ENCODE measurements around the gene CLECL1.
"Not testable (repeated sequence)": the region's sequence is repeated elsewhere in the genome, so short reads cannot be mapped to it uniquely, and the experiment has no call there.

Gene CLECL1

DNA sequence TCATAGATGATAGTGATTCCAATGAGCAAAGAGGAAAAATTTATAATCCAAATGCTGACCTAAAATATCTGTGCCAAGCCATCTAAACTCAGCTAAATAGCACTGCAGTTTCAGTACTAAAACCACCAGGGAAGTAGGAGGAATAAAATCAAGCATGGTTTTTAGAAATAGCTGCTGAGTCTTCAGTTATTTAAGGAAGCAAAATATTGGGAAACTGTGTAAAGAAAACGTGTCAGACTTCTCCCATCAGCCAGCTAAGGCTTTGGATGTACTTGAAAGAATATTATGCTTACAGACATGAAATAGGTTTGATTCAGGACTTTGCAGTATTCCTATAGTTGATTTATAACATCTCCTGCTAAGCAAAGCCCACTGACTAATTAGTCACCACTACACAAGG is 38.7 kb downstream of the CLECL1 start:
- no peak for DNase-seq

DNA sequence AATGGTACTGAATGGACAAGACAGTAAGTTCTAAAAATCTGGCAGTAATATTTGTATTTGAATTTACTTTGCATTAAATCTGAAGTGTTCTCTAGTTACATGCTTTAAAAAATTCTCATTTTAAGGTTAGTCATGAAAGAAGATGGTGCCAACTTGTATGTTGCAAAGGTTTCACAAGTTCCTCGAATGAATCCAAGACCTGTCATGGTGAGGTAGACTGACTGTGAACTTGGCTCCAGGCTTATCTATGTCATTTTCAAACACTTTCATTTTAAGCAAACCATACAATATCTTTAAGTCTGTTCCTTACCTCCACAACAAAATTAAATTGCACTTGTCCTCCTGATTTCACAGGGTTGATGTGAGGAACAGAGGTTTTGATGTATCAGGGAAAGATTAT is 40.0 kb downstream of the CLECL1 start:
- no peak for DNase-seq

DNA sequence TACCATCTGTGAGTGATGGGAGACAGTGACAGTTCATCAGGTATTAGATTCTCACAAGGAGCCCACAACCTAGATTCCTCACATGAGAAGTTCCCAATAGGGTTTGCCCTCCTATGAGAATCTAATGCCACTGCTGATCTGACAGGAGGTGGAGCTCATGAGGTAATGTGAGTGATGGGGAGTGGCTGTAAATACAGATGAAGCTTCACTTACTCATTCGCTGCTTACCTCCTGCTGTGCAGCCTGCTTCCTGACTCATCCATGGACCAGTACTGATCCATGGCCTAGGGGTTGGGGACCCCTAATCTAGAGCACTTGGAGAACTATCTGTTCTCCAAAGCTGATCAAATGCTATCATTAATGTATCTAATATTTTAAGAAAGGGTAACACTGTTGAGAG is 45.7 kb downstream of the CLECL1 start:
- no peak for DNase-seq

DNA sequence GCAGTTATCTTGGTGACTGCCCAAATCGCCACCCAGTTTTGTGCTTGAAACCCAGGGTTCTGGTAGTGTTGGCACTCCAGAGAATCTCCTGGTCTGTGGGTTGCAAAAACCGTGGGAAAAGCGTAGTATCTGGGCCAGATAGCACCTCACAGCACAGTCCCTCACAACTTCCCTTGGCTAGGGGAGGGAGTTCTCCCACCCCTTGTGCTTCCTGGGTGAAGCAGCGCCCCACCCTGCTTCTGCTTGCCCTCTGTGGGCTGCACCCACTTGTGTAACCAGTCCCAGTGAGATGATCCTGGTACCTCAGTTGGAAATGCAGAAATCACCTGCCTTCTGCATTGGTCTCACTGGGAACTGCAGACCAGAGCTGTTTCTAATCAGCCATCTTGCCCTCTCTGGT is 47.0 kb downstream of the CLECL1 start:
- no peak for DNase-seq

DNA sequence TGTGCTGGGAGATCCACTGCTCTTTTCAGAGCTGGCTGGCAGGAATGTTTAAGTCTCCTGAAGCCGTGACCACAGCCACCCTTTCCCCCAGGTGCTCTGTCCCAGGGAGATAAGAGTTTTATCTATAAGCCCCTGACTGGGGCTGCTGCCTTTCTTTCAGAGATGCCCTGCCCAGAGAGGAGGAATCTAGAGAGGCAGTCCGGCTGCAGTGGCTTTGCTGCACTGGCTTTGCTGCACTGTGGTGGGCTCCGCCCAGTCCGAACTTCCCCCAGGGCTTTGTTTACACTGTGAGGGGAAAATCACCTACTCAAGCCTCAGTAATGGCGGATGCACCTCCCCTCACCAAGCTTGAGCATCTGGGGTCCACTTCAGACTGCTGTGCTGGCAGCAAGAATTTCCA is 47.5 kb downstream of the CLECL1 start:
- DNase-seq, result not testable (repeated sequence)

DNA sequence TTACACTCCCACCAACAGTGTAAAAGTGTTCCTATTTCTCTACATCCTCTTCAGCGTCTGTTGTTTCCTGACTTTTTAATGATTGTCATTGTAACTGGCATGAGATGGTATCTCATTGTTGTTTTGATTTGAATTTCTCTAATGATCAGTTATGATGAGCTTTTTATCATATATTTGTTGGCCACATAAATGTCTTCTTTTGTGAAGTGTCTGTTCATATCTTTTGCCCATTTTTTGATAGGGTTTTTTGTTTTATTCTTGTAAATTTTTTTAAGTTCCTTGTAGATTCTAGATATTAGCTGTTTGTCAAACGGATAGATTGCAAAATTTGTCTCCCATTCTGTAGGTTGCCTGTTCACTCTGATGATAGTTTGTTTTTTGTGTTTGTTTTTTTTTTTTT is 49.9 kb downstream of the CLECL1 start:
- DNase-seq, result not testable (repeated sequence)

DNA sequence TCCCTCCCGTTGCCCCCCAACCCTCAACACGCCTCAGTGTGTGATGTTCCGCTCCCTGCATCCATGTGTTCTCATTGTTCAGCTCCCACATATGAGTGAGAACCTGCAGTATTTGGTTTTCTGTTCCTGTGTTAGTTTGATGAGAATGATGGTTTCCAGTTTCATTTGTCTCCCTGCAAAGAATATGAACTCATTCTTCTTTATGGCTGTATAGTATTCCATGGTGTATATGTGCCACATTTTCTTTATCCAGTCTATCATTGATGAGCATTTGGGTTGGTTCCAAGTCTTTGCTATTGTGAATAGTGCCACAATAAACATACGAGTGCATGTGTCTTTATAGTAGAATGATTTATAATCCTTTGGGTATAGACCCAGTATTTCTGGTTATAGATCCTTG is 50.4 kb downstream of the CLECL1 start:
- DNase-seq, result not testable (repeated sequence)

DNA sequence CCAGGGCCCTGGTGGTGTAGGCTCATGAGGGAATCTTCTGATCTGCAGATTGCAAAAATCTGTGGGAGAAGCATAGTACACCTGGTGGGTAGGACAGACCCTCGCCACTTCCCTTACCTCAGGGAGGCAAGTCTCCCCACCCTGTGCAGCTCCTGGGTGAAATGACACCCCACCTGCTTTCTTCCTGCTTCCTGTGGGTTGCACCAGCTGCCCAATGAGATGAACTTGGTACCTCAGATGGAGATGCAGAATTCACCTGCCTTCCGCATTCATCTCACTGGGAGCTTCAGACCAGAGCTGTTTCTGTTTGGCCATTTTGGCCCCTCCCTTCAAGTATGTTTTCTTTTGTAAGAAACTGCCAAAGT is 58.7 kb downstream of the CLECL1 start:
- DNase-seq, result no peak

DNA sequence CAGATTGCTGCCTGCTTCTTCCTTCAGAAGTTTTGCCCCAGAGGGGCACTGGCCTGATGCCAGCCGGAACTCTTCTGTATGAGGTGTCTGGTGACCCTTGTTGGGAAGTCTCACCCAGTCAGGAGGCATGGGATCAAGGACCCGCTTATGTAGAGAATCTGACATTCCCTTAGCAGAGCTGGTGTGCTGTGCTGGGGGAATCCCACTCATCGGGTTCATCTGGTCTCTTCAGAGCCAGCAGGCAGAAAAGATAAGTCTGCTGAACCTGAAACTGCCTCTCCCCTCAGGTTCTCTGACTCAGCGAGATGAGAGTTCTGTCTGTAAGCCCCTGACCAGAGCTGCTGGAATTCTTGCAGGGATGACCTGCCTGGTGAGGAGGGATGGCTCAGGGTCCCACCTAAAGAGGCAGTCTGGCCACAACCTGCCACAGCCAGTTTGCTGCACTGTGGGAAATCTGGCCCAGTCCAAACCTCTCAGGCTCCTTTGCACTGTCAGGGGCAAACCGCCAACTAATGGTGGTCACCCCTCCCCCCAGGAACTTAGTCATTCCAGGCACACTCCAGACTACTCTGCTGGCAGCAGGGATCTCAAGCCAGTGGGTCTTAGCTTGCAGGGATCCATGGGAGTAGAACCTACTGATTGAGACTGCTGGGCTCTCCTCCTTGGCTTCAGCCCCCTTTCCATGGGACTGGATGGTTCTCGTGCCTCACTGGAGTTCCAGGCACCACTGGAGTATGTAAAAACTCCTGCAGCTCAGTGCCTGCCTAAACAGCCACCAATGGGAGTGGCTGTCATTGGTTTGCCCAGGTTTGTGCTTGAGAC is 59.3 kb downstream of the CLECL1 start:
- peak; percentile 47 for DNase-seq

Data from T-helper 9 cell (primary cell).